HG02571 (cell line): ENCODE data around the gene GNAO1.

Experiments
- ATAC-seq: cut with Tn5 transposase; IDR thresholded peaks from one replicate; pipeline ENCODE4 v1.9.1; 2021; ENCODE audit warnings: mild to moderate bottlenecking, moderate library complexity; ENCODE audit not compliant: unreplicated experiment

Gene GNAO1

GRCh38 chr16:56234737-56235136 is 43.4 kb downstream of the GNAO1 start:
- ATAC-seq: no peak

DNA sequence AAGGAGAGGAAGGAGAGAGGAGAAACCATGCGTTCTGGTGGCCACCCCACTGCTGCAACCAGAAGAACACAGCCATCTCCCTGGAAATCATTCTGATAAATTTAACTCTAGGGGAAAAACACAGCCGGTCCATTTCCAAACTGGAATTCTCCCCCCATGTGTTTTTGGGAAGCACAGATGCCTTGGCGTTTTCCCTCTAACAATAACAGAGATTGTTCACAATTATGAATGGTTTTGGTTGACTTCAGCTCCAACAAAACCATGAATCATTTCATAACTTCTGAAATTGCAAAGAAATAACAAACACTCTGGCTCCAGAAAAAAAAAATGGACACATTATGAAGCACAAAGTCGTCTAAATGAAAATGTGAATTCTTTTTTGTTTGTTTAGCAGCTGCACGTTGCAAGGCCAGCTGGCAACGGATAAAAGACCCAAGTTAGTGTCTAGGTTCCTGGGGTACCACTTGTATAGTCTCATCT is 46.2 kb downstream of the GNAO1 start:
- ATAC-seq: no peak

DNA sequence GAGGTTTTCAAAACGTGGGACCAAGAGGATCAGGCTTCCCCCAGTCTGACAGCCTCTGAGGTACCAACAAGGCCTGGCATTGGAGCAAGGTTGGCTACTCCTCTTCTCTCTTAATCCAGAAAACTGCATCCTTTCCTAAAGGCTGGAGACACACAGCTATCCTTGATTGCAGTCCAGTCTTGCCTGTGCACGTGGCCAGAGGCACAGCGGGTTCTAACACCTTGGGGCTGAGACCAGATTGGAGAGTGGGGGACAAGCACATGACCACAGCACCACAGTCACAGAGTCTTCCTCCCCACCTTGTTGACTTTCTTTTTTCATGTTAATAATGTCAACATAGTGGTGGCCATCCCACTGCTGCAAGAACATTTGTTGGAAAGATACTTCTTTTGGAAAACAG is 46.9 kb downstream of the GNAO1 start:
- no peak for ATAC-seq

GRCh38 chr16:56241596-56241995 is 50.3 kb downstream of the GNAO1 start:
- ATAC-seq: no peak

- ATAC-seq: no peak
Observed at GRCh38 chr16:56242740-56243139, 51.5 kb downstream of the GNAO1 start.

DNA sequence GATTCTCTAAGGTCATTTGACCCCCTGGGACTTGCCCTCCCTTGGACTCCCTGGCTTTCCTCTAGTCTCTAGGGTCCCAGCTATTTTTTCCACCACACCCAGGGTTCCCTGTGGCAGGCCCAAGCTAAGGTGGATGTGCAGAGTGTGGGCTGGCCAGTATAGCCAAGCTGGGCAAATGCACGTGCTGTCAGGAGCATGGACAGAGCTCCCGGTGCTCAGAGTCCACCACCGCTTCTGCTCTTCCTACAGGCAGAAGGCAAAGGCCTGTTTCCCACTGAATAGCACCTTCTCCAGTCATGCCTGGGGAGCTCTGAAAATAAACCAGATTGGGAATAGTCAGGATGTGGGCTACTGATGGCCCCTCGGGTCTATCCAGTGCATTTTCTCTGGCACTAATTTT is 53.3 kb downstream of the GNAO1 start:
- no peak for ATAC-seq

GRCh38 chr16:56245197-56245596 is 53.9 kb downstream of the GNAO1 start:
- no peak for ATAC-seq

DNA sequence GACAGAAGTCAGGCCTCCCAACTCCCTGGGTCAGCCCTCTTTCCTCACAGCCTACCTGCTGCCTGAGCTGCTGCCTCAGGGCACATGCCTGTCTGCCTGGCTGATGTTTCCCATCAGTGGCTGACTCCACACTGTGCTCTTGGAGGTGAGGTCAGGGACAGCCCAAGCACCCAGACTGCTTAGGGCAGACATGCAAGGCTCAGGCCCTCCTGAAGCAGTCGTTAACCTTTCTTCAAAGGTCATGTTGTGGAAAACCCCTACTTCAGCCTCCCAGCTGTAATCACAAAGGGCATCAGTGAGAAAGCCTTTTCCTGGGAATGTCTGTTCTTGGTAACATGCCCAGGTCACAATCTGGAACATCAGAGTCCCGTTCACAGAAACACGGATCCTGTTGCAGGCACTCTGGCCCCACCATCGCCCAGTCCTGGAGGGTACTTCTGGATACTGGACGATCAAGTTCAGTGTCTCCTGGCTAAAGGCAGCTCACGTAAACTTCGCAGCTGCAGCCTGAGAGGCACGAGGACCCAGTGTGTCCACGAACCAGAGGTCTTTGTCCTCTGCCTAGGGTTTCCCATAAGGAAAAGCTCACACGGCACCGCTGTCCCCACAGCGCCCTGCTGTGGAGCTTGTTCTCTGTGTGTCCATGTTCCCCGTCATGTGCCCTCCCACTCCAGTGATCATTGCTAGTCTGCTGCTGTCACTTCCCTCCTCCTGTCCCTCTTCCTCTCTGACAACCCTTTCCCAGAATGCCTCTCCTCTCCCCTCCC is 54.9 kb downstream of the GNAO1 start:
- ATAC-seq: no peak

DNA sequence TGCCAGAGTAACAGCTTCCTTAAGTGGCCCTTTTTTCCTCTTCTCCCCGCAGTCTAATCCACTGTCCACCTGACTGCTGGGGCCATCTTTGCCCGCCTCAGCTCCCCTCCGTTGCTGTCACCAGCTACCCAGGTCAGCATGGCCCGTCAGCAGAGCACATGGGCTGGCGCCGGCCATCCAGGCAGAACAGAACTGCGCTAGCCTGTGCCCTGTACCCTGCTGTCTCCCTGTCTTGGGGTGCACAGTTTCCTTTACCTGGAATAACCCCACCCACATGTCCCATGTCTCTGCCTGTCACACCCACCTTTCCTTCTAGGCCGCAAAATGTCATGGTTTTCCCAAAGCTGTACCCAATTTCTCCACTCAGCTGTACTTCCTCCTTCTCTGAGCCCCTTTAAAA is 55.7 kb downstream of the GNAO1 start:
- no peak for ATAC-seq

DNA sequence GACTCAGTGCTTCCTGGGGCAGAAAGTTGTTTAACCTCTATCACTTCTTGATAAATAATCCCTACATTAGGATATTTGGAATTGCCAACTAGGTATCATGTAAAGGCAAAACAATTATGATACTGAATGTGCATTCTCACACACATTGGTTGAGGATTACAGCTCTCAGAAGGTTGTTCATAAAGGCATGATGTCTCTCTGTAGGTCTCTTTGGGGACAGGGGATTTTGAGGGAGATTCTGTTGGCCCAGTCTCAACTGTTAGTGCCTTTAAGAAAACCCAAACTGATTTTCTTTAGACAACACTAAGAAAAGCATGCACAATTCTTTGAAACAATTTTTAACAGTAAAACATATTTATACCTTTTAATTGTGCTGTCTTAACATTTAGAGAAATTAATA is 56.5 kb downstream of the GNAO1 start:
- ATAC-seq: no peak

- no peak for ATAC-seq
Observed at GRCh38 chr16:56252835-56253234, 61.5 kb downstream of the GNAO1 start.

DNA sequence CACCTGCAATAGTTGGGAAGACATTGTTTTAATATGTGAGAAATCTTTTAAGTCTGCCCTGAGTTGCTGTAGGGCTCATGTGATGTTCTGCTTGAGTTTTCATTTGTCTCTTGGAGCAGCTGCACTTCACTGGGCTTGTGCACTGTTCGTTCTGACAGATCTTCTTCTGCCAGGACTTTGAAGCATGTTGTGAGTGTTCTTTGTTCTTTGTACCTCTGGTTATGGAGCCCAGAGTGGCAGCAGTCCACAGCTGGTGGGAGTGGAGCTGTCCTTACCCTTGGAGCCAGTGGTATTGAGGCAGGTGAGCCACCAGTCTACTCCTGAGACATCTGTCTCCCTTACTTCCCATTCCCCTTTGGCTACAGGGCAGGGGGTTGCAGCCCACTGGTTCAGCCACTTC is 64.6 kb downstream of the GNAO1 start:
- ATAC-seq: no peak

GRCh38 chr16:56257239-56257638 is 66.0 kb downstream of the GNAO1 start:
- no peak for ATAC-seq

DNA sequence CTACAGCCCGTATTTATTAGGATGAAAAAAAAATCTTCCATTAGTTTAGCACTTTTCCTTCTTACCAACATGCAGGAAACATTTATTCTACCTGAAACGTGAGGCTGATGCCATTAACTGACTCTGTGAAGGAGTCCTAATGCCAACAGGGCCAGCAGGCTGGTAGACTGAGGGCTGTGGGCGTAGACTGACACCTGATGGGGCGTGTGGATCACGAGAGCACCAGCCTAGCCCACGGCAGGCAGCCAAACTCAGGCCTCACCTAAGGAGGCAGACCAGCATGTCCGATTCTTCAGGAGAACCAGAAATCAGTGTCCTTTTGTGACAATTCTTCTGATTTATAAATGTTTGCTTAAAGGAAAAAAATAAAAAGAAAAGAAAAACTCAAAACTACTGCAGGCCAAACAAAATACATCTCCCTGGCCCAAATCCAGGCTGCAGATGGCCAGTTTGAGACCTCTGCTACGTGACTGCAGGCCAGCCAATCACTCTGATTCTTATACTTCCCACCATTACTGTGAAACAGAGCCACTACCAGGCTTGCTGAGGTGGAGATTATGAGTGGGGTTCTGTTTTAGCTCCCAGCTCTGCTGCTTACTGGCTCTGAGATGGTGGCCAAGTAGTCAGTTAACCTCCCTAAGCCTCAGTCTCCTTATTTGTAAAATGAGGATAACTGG is 66.5 kb downstream of the GNAO1 start:
- no peak for ATAC-seq

DNA sequence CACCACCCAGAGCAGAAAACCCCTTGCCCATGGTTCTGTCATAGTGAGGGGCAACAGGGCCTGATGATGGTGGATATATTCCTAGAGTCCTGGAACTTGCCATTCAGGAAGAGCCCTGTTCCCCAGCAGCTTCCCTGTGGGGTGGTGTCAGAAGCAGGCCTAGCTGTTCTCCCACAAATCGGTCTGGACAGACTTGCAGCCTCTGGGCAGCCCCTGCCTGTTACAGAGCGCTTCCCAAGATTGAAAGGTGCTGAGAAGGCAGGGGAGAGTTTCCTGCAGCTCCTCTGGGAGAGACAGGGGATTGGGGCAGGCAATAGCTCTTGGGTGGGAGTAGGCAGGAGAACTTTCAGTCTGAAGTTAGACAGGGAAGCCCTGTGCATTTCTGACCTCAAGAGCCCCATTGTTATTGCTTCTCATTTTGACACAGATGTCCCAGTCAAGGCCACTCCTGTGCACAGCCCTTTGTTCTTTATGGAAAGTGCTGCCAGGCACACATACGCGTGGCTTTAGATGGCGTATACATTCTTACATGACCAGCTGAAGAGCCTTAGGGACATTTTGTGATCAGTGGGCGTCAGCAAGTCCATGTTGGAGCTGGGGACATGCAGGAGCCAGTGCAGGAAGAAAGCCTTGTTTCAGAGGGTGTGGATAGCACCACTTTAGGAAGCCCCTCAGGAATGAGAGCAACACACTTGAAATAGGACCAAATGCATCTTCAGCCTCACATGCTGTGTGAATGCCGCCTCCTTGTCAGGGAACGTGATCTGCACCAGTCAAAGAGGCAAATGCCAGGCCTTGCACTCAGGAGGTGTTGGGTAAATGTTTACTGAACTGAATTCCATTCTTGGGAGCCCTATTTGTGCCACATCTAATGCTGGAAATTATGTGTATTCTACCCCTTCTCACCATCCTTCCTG is 67.5 kb downstream of the GNAO1 start:
- ATAC-seq: no peak

DNA sequence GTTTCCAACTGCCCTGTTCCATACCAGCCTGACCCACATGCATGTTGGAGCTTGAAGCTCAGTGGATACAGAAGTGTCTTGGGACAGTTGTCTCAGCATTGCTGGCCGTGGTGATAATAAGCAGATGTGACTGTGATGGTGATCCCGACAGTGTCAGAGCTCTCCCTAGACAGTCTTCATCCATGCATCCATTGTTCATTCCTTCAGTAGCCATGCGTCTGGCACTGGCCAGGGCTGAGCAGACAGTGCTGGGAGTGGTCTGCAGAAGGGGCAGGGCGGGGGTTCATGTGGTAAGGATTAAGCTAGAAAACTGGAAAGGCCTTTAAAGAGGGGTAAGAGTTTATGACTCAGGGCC is 68.1 kb downstream of the GNAO1 start:
- ATAC-seq: no peak

GRCh38 chr16:56260378-56261160 is 69.3 kb downstream of the GNAO1 start:
- no peak for ATAC-seq

- no peak for ATAC-seq
Observed at GRCh38 chr16:56261656-56262055, 70.4 kb downstream of the GNAO1 start.

- ATAC-seq: no peak
Observed at GRCh38 chr16:56262148-56262547, 70.9 kb downstream of the GNAO1 start.

- ATAC-seq: no peak
Observed at GRCh38 chr16:56262551-56263245, 71.4 kb downstream of the GNAO1 start.
